GM18867 (cell line): ENCODE measurements around the gene CRABP2.

Experiments
- ATAC-seq: cut with Tn5 transposase; IDR thresholded peaks from one replicate; pipeline ENCODE4 v1.9.1; 2021; ENCODE audit warnings: mild to moderate bottlenecking, moderate library complexity; ENCODE audit not compliant: unreplicated experiment

Gene CRABP2

DNA sequence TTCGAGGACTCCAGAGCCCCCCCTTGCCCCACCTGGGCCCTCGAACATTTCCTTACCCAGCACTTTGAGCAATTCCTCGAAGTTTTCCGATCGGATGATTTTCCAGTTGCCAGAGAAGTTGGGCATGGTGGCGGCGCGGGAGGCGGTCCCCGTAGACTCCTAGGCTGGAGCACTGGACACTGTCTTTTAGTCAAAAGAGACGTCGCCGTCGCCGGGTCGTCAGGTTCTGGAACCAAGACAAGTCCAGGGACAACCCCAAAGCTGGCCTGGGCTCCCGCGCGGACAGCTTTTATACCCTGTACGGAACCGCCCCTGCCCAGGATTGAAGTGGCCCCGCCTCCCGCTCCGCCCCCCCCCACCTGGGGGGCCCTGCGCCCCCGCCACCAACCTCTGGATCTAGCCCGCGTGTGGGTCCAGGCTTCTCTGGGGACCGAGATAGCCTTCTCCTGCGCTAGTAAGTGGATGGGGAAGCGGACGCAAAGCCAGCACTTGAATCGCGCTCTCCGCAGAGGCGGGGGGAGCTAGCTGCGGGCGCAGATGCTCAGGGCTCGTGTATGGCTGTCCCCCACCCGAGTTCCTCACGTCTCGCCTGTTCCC, at the start of gene CRABP2:
TSS of gene CRABP2 (minus strand) at position 263 of the 597 bp plus-strand sequence. CDS start at position 126, 137 bp downstream.
- ATAC-seq: no peak

DNA sequence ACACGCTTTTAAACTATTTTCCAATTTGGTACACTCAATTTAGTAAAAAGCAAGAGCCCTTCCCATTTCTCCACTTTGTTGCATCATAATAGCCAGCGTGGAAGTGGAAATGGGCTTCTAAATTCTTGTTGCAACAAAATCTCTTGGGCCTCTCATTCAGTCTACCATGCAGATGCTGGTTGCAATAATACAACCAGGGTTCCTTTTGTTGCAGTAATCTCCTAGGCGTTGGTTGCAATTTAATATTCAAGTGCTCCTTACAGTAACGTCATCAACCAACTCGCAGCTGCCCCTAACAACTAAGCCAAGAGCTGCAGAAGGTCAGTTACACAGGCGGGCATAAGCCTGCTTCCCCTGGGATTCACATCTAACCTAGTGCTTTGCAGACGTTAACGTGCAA, 48.8 kb upstream of the CRABP2 start:
- ATAC-seq: no peak

DNA sequence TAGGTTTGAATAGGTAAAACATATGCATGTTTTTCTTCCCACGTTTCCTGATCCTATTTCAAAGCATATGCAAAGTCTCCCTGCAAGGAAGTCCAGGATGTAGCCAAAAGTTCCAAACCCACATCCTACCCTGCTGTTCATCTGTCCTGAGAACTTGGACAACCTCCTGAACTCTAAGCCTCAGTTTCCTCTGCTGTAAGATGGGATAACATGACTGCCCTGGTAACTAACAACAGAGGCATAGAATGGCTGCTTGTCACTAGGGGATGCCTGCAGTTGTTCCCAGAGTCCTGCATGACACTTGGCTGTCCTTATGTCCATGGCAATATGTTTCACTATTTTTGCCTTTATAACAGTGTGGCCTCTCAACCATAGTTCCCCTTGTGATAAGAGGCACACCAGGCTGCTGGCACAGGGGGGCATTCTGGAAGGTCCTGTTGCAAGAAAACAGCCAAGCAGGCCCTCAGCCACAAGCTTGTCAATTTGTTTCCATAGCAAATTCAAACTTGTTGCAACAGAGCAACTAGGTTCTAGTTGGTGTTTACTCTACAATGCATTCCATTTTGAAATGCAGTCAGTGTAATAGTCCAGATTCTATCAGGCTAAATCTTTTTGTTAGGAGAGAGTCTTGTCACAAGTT, 47.6 kb upstream of the CRABP2 start:
- ATAC-seq: no peak

DNA sequence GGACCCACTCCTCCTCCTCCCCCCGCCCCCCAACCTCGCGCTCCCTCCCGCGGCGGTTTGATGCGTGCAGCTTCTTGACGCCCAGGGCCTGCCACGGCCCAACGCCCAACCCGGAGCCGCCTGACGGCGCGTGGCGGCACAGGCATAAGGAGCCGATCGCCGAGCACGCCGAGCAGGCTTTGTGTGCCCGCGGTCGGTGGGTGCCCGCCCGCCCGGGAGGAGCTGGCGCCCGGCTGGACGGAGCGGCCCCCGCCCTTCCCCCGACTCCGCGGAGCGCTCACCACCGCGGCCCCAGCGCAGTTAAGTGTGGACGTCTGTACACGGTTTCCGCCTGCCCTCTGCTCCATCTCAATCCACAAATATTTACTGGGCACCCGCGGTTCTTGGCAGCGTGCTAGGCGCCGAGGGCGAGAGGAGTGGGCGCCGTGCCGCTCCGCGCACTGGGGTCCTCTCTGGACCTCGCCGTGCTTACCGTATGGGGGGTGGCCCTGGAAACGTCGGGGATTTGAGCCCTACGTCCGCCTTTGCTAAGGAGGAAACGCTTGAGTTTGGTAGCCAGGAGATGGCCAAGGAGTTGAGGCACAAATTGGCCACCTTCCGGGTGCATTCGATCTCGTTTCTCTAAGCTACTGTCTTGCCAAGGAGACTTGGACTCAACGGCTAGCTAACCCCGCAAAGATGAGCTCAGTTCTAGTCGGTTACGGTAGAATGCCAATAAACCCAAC, 46.5 kb upstream of the CRABP2 start:
- ATAC-seq: peak; percentile 74

DNA sequence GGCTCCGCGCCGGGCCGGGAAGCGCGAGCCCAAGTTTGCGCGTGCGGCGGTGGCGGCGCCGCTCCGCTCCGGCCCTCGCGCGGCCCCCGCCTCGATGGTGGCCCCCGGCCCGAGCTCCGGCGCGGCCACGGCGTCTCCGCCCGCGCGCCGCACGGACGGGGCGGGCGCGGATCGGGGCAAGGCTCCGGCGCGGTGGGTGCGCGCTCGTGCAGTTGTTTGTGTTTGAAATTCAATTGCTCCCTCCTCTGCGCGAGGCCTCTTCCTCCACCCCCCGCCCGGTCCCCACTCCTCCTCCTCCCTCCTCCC, 46.0 kb upstream of the CRABP2 start, which contains the start of gene HDGF:
TSS of gene HDGF (minus strand) at position 225 of the 306 bp plus-strand sequence. CDS start 246 bp downstream, outside the sequence.
- peak; percentile 17 for ATAC-seq

DNA sequence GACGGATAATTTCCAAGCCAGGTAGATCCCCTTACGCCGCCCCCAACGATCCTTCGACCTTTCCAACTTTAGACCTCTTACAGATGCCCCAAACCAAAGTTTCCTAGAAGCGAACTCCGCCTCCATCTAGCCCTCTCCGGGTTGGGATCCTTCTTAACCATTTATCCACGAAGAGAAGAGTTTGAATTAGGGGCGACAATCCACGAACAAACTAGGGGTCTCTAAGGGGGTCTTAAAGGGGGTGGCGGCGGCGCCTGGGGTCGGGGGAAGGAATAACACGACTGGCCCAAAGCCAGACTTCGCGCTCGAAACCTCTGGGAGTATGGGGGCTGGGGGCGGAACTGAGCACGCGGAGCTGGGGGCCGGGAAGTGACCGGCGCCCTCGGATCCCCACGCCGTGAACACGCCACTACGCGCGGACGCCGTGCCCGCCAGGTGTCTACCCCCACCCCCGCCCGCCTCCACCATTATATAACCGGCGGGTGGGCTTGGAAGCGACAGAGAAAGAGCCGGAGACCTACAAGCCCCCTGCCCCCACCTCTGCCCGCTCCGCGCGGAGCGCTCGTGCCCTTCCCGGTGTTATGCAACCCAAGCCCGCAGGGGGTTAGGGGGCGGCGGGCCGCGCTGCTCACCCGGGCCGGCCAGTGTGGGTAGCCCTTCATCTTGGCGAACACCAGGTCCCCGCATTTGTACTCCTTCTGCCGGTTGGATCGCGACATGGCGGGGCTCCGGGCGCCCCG, 45.5 kb upstream of the CRABP2 start:
- ATAC-seq: peak; percentile 17

DNA sequence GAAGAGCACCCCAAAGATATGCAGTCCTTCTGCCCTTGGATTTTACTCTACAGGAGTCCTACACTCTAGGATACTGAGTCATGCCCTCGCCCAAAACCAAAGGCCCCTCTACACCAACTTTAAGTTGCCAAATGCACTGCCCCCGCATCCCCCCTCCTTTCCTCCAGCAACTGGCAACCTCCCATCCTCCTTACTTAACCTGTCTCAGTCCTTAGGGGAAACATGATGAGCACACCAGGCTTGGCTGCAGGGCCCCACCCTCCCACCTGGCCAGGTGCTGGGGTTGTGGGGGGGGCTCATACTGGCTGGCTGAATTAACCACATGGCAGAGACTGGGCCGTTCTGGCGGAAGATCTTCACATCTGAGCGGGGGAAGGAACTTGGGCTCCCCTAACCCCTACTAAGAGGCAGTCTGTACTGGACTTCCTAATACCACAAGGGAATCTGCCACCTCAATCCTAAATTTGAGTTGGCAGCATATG, 44.8 kb upstream of the CRABP2 start:
- no peak for ATAC-seq

DNA sequence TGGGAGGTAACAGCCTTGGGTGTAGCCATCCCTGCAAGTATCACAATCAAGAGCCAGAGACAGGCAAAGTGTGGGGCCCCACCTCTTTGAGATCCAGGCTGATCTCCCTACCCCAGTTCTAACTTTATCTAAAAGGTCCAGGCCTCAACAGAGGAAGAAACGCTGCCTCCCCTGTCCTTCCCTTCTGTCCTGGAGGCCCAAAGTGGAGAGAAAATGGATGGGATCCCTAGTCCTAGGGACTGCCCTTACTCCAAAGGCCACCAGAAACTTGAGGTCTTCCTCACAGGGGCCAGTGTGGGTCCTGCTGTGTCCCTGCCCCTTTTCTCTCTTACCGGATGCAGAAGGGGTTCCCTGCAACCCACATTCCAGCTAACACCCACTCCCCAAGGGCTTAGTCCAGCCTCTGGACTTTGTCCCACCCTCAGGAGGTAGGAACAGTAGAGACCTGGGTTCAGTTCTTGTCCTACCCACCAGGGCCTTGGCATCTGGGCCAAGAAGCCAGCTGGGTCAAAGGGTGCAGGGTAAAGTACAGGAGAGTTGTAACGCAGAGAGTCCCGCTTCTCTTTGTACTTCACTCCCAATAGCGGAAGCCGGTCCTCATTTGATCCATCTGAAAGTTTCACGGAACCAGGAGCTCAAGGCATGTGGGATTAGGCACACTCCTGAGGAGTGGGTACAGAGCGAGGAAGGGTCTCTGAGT, 44.2 kb upstream of the CRABP2 start:
- ATAC-seq: no peak

DNA sequence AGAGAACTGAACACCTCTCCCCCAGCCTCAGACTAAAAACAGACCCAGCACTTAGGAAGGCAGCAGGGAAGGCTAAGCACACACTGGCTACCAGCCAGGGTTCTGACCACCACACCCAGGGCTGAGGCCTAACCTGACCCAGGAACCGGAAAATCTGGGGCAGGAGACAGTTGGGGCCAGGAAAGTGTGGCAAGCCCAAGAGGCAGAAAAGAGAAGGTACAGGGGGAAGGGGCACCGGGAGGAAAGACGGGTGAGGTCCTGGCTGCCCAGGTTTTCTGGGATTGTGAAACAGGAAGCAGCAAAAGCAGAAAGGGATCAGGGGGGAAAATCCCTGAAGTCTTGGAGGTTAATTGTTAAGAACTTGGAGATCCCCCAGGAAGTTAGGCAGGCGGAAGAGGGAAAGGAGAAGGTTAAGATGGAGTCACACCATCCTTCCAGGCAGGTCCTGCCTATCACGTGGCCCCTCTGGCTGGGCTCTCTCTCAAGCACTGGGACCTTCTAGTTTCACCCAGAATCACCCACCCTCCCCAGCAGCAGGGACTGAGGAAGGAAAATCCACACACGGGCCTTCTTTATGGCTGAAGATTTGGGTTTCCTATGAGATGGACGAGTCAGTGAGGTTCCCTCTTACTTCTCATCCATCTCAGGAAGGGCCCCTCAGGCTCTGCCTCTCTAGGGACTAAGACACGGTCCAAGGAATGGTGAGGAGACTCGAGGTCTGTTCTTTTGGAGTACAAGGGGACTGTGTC, 43.5 kb upstream of the CRABP2 start:
- no peak for ATAC-seq

DNA sequence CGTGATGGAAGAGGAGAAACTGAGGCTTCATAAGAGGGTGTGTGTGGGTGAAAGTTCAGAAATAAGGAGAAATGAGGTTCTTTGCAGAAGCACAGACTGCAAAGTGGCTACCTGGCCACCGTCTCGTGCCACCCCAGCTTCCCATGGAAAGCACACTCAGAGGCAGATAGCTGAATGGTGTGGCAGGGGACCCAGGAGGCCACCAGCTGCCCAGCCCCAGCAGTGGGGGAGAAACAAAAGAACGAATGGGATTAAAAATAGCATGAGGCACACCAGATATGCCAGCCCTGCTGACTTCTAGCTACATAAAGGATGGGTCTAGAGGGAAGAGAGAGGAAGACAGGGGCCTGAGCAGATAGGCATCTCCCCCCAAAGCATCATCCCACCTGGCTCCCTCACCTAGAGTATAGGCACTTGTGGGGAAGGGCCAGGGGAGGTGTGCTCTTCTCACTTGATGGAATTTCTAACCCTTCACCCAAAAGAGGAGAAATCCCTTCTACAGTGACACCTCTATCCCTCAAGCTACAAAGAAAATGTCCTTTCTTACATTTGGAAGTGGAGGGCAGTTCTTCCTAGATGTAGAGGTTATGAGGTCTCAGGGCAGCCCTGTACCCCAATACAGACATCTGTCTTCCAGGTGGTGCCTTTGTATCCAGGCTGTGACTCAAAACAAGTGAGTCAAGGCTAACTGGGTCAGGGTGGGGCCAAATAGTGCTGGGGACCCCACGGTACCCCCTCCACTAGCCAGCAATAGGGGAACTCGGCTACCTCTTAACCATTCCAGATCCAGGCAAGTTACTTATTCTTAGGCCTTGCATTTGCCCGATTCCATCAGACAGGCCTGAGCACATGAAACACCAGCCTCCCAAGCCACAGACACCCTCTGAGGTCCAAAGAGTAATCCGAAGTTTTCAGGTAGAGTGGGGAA, 42.6 kb upstream of the CRABP2 start:
- ATAC-seq: no peak

DNA sequence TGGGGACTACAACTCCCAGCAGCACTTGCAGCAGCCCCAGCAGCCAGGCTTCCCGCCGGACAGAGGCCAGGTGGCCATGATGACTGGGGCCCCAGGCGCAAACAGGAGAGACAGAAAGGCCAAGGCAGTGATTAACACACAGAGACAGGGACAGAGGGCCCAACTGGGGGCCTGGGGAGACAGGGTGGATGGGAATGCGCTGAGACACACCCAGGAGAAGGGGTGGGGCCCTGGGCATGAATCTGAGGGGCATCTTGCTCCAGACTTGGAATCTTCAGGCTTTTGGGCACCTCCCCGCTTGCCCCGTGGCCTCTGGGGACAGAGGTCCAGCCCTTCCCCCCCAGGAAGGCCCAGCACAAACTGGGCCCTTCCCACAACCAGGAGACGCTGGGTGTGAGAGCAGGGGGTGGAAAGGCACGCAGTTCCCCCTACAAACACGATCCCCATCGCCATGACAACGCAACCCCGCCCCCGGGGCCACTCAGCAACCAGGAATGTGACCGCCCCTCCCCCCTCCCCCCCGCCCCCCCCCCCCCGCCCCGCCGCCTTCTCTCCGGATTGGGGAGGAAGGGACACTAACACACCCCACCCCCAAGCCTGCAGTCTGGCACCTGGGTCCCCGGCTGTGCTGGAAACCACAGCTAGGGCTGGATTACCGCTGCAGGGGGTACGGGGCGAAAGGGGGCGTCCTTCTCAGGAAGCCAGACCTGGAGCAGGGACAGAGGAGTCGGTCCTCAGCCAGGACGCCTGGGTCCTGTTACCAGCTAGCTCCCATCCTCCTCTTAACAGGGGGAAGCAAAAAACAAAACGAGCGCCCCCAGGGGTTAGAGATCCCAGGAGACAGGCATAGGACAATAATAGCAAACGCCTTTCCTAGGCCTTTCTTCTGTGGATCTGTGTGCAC, 41.6 kb upstream of the CRABP2 start:
- ATAC-seq: no peak

DNA sequence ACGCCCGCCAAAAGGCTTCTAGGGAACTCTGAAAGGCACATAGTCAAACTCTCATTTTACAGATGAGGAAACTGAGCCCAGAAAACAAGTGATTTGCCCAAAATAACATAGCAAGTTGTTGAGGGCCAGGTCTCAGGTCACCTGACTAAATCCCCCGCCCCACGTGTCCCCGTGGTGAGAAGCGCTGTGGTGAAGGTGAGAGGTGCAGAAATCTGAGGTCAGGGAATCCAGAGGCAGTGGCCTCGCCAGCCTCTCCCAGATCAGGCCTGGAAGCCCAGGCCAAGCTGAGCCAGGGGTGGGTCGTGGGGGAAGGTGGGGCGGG, 41.0 kb upstream of the CRABP2 start:
- no peak for ATAC-seq

DNA sequence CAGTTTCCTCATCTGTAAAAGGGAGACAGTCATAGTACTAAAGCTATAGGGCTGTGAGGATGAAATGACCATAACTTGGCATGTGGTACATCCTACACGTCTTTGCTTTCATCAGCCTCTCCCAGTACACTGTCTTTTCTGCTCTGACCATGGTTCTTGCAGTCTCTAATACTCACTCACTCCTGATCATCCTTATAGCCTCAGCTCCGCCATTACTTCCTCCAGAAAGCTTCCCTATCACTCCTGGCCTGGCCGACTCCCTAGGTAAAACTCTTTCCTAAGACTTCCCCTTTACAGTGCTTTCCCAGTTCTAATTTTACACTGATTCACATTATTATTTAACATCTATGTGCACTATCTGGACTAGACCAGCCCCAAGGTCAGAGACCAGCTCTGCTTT, 40.5 kb upstream of the CRABP2 start:
- no peak for ATAC-seq

DNA sequence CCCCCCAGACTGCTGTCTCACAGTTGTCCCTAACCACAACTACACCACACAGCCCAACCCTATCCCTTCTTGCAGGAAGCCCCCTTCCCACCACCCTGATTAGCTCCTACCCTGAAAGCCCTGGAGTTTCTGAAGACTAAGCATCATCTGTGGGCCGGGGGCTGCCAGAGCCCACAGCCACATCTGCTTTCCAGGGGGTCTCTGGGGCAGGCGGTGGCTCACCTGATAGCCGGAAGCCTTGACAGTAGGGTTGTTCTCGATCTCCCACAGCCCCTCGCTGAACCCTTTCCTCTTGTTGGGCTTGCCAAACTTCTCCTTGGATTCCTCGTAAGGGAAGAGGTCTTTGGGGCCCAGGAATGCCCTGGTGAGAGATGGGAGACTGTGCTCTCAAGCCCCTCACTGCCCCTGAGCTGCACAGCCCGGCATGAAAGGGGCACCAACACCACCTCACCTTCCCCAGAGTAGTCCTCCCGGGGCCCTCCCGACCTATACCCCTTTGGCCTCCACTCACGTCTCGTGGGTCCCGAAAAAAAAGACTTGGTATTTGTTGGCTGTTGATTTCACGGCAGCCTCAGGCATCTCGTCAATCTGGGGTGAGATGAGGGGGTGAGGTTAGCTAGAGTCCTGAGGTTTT, 39.5 kb upstream of the CRABP2 start:
- ATAC-seq: no peak

DNA sequence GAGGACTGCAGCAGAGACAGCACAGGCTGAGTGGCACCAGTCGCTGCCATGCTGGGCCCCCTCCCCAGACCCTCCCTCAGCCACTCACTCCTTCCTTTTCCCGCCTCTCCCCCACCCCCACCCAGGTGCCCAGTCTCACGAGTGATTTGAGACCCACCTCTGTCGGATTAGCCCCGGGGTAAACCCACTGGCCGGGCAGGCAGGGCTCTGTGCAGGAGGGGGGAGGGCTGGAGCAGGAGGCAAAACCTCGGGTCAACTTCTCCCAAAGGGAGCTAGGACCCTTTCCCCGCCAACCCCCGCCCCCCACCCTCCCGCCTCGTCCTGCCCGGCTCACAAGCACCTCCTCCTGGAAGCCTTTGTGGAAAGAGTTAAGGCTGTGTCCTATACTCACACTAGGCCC, 39.0 kb upstream of the CRABP2 start:
- ATAC-seq: no peak

DNA sequence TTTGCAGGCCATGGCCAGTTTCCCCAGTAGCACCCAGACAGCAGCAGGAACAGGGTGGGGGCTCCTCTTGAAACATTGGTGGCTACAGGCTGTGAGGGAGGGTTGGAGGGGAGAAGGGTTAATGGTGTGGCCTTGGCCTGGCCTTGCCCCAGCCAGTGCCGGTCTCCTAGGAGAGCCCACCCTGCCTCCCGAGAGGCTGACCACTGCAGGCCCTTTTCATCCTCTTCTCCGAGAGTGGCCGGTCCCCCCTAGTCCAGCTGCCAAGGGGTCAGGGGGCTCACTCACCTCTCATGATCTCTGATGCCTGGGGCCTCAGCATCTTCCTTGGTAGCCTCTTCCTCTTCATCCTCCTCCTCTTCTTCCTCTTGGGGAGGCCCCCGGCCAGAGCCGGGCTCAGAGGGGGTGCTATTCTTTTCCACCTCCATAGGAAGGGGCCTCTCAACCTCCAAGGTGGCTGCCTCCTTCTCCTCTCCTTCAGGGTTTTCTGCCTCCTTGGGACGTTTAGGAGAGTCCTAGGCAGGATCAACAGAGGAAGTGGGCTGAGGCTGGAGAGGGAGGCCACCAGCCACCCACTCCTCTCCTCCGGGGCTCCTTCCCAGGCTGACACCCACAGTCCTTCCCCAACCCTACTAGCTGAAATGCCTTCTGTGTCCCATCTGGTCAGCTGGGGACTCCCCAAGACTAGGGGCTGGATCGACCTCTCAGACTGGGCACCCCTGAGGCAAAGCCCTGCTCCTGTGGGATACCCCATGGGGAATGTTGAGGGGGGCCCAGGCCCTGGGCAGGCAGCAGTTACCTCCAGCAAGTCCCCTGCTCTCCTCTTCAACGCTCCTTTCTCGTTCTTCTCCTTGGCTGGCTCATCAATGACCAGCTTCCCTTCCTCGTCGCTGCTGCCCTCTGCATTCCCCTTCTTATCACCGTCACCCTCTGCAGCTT, 38.3 kb upstream of the CRABP2 start:
- ATAC-seq: no peak

DNA sequence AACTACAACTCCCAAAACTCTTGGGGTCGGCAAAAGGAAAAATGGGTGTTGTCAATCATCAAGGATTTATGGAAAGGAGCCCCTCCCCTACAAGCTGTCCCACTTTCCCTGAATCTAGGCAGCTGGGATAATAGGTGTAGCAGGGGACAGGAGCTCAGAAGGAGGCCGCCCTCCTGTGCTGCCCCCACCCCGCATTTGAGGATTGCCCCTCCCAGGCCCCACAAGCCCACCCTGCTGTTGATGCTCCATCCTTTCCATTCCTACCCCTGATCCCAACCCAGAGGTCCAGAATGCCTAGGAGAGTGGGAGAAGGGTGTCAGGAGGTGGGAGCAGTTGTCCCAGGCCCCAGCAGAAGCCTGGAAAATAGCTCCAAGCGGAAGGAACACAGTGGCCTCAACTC, 37.4 kb upstream of the CRABP2 start:
- no peak for ATAC-seq
